Mucosa of stomach (tissue), 1 donor: ENCODE data around the gene LDLRAD4.

Source experiments
- H3K27me3 ChIP-seq: one replicate; pipeline ENCODE4 v1.7.0; 2013; ENCODE audit warnings: mild to moderate bottlenecking, low read length; ENCODE audit not compliant: control insufficient read depth, insufficient read depth
- H3K36me3 ChIP-seq: one replicate; pipeline ENCODE4 v1.7.0; 2013; ENCODE audit warnings: low read length; ENCODE audit not compliant: control insufficient read depth, insufficient read depth
- H3K4me1 ChIP-seq: one replicate; pipeline ENCODE4 v1.7.0; 2013; ENCODE audit warnings: mild to moderate bottlenecking, low read length; ENCODE audit not compliant: control insufficient read depth, insufficient read depth
- H3K4me3 ChIP-seq: one replicate; pipeline ENCODE4 v1.7.0; 2013; ENCODE audit warnings: low read length
- H3K9ac ChIP-seq: one replicate; pipeline ENCODE4 v1.7.0; 2013; ENCODE audit warnings: mild to moderate bottlenecking, low read length, moderate library complexity
- H3K9me3 ChIP-seq: one replicate; pipeline ENCODE4 v1.7.0; 2013; ENCODE audit warnings: mild to moderate bottlenecking, low read length, moderate library complexity; ENCODE audit not compliant: control insufficient read depth
- donor health status: Pancreatic carcinoma.

Gene LDLRAD4

DNA sequence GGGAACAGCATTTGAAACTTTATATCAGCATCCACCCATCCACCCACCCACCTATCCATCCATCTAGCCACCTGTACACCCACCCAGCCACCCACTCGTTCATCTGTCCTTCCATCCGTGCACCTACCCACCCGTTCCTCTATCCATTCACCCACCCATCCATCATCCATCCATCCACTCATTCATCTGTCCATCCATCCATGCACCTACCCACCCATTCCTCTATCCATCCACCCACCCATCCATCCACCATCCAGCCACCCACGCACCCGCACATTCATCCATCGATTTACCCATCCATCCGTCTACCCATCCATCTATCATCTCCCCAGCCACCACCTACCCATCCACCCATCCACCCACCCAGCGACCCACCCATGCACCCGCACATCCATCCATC is 24.8 kb downstream of the LDLRAD4 start:
- H3K9ac ChIP-seq: no peak overlapping the region
- H3K4me3 ChIP-seq: no peak overlapping the region
- no peaks in the 10 kb centered on the region for H3K36me3 ChIP-seq
- H3K9me3 ChIP-seq: no peaks in the 10 kb centered on the region
- no peaks in the 10 kb centered on the region for H3K27me3 ChIP-seq
- no peaks in the 10 kb centered on the region for H3K4me1 ChIP-seq

GRCh38 chr18:13244135-13244534 is 25.6 kb downstream of the LDLRAD4 start:
- no peaks in the 10 kb centered on the region for H3K36me3 ChIP-seq
- no peak overlapping the region for H3K4me3 ChIP-seq
- no peak overlapping the region for H3K9ac ChIP-seq
- no peaks in the 10 kb centered on the region for H3K9me3 ChIP-seq
- H3K4me1 ChIP-seq: no peaks in the 10 kb centered on the region
- H3K27me3 ChIP-seq: no peaks in the 10 kb centered on the region

GRCh38 chr18:13245481-13246000 is 27.0 kb downstream of the LDLRAD4 start:
- Histone ChIP-seq H3K4me1 (no peaks in the 10 kb centered on the region), H3K4me3 (no peak overlapping the region), H3K9ac (no peak overlapping the region), H3K9me3 (no peaks in the 10 kb centered on the region), H3K36me3 (no peaks in the 10 kb centered on the region), H3K27me3 (no peaks in the 10 kb centered on the region)

DNA sequence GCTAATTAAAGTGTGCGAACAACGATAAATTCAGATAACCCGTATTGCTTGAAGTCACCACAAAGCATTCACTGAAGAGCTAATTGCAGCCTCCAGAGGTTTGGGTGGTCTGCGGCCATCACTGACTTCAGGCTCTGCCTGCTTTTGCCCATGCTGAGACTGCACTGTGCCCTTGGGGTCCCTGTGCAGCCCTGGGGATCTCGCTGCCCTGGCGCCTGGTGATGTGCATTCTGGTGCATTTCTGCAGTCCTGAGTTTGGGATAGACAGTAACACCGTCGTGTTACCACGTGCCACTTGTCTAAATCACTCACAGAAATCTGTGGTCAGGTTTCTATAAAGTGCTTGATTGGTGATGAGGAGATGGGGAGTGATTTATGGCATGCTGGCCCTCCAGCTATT is 27.6 kb downstream of the LDLRAD4 start:
- H3K9ac ChIP-seq: no peak overlapping the region
- no peaks in the 10 kb centered on the region for H3K27me3 ChIP-seq
- H3K36me3 ChIP-seq: no peaks in the 10 kb centered on the region
- H3K9me3 ChIP-seq: no peaks in the 10 kb centered on the region
- no peaks in the 10 kb centered on the region for H3K4me1 ChIP-seq
- no peak overlapping the region for H3K4me3 ChIP-seq

- H3K4me1 ChIP-seq: no peaks in the 10 kb centered on the region
- H3K9me3 ChIP-seq: no peaks in the 10 kb centered on the region
- H3K27me3 ChIP-seq: no peaks in the 10 kb centered on the region
- H3K4me3 ChIP-seq: no peak overlapping the region
- H3K36me3 ChIP-seq: no peaks in the 10 kb centered on the region
- no peak overlapping the region for H3K9ac ChIP-seq
These were observed 28.0 kb downstream of the LDLRAD4 start for GRCh38 chr18:13246591-13246990.

DNA sequence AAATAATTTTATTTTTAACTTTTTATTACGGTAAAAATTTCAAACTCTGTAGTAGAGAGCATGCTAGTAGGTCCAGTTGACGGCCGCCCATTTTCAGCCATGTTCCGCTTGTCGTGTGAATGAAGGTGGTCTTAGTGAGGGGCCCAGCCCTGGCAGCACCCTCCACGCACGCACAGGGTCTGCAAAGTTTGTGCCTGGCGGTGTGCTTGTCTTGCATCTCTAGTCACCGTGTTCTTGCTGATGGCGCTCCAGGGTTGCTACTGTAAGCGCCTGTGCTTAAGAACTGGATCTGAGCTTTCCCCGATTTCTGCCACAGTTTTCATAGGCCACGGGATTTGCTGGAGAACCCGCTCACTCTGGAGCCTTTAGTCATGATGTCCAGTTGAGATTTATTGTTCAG is 28.9 kb downstream of the LDLRAD4 start:
- Histone ChIP-seq H3K27me3 (no peaks in the 10 kb centered on the region), H3K9me3 (no peaks in the 10 kb centered on the region), H3K4me1 (no peaks in the 10 kb centered on the region), H3K4me3 (no peak overlapping the region), H3K9ac (no peak overlapping the region), H3K36me3 (no peaks in the 10 kb centered on the region)

GRCh38 chr18:13252686-13253410 is 34.3 kb downstream of the LDLRAD4 start:
- H3K9ac ChIP-seq: no peak overlapping the region
- H3K36me3 ChIP-seq: no peaks in the 10 kb centered on the region
- no peaks in the 10 kb centered on the region for H3K9me3 ChIP-seq
- no peaks in the 10 kb centered on the region for H3K27me3 ChIP-seq
- no peak overlapping the region for H3K4me3 ChIP-seq
- H3K4me1 ChIP-seq: no peaks in the 10 kb centered on the region

DNA sequence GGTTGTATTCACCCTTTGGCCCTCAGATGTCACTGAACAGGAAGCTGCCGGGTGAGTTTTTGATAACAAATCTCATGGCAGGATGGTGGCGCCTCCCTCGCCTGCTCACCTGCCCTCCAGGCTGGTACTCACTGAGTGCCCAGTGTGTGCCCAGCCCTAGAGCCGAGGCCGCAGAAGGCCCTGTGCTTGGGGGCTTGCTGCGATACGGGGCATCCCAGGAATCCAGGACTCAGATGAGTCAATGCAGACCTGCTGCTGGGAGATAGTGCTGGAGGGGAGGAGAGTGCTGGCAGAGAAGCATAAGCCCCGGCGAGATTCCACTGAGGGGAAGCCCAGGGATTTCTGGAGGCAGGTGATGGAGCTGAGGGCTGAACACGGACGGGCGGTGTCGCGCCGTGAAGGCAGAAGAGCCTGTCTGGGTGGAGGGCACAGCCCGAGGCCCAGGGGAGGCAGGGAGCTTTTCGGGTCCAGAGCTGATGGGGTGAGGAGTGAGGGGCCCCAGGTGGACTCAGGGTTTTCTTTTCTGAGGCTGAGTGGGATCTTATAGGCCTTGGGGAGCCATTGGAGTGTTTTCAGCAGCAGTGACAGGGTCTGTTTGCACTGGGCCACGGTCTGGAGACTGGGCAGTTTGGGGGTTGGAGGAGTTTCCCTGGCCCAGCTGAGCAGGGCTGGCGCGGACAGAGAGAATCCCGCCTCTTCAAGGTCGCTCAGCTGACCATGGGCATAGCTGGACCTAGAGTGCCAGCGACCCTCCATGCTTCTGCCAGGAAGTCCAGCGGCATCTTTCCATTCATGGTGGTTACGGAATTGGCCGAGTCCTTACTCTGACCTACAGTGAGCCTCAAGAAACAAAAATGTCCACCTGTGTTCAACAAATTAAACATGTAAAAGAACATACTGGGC is 35.5 kb downstream of the LDLRAD4 start:
- Histone ChIP-seq H3K4me3 (no peak overlapping the region), H3K4me1 (no peaks in the 10 kb centered on the region), H3K9me3 (no peaks in the 10 kb centered on the region), H3K36me3 (no peaks in the 10 kb centered on the region), H3K9ac (no peak overlapping the region), H3K27me3 (no peaks in the 10 kb centered on the region)

DNA sequence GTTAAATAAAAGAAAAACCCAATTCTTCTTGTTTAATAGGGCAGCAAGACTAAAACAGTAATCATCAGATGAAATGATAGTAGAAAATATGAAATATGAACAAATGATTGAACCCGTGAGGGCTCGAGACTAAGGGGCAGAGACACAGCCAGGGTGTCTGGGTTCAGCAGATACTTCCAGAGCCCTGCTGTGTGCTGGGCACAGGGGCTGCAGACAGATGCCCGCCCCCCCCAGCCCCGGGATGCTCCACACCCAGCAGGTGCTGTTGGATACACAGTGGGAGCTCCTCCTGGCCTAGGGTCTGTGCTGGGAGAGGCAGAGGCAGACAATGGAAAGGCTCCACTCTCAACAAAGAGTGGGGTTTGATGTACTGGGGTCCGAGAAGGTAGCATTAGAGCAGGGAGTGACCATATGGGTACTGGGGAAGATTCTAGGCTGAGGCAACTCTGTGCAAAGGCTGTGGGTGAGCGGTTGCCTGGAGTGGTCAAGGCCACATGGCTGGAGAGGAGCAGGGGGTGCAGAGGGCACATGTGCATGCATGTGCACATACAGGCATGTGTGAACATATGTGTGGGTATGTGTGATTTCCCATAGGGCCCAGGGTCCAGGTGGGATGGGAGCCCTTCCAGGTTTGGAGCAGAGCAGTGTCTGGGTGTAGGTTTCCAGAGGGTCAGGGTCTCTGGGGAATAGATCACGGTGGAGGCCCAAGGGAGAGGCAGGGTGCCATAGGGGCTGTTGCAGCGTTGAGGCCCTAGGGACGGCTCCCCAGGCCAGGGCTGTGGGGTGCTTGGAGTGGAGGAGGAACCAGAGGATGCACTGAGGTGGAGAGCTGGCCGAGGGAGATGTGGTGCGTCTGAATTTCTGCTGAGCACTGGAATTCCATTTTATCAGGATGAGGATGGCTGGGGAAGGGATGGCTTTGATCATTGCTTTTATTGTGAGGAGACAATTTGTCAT is 36.7 kb downstream of the LDLRAD4 start:
- Histone ChIP-seq H3K4me1 (no peaks in the 10 kb centered on the region), H3K27me3 (no peaks in the 10 kb centered on the region), H3K4me3 (no peak overlapping the region), H3K9me3 (no peaks in the 10 kb centered on the region), H3K9ac (no peak overlapping the region), H3K36me3 (no peaks in the 10 kb centered on the region)

- no peak overlapping the region for H3K4me3 ChIP-seq
- H3K9me3 ChIP-seq: no peaks in the 10 kb centered on the region
- H3K9ac ChIP-seq: no peak overlapping the region
- H3K36me3 ChIP-seq: no peaks in the 10 kb centered on the region
- H3K4me1 ChIP-seq: peaks cover 10% of the 10 kb centered on the region
- H3K27me3 ChIP-seq: no peaks in the 10 kb centered on the region
These were observed 38.1 kb downstream of the LDLRAD4 start for GRCh38 chr18:13256444-13257305.
